Lung (tissue), 12 donors: ENCODE results near the gene FLOT1. TPM values are rescaled to one million over a fixed set of nuclear protein-coding genes. Genes with fewer than 3 reads are reported as not detected.
A peak's percentile ranks its signal among the peaks of the same experiment; 100 is the strongest.
"Not testable (repeated sequence)": the region's sequence is repeated elsewhere in the genome, so short reads cannot be mapped to it uniquely, and the experiment has no call there.

Experiments
- ATAC-seq: fragments of 200-7000 bp; cut with Tn5 transposase; one replicate; pipeline ENCODE4 v1.9.1; 2020; ENCODE audit warnings: moderate number of reproducible peaks; ENCODE audit not compliant: insufficient read depth, low FRiP score
- DNase-seq, 3 donors: peaks; one replicate each; pipeline ENCODE4 v3.0.0-alpha.2; 2013 to 2017
- H3K27ac ChIP-seq, 2 donors: one replicate each; pipeline ENCODE4 v1.5.1; 2013; ENCODE audit warnings: mild to moderate bottlenecking in 2 of 2, moderate library complexity in 2 of 2, control low read depth in 1 of 2, inconsistent platforms in 1 of 2, low read depth in 1 of 2, low read length in 1 of 2
- H3K27me3 ChIP-seq, 3 donors: one replicate each; pipeline ENCODE4 v1.5.1; 2013; ENCODE audit warnings: low read length in 2 of 3; ENCODE audit not compliant: control insufficient read depth in 3 of 3, insufficient read depth in 3 of 3
- H3K36me3 ChIP-seq, 4 donors: one replicate each; pipeline ENCODE4 v1.5.1; 2013; ENCODE audit warnings: low read length in 4 of 4, mild to moderate bottlenecking in 1 of 4, moderate library complexity in 1 of 4; ENCODE audit not compliant: control insufficient read depth in 4 of 4, insufficient read depth in 4 of 4
- H3K4me1 ChIP-seq, 5 donors: one replicate each; pipeline ENCODE4 v1.5.1; 2013; ENCODE audit warnings: low read length in 5 of 5, mild to moderate bottlenecking in 2 of 5, moderate library complexity in 1 of 5; ENCODE audit not compliant: control insufficient read depth in 5 of 5, insufficient read depth in 5 of 5
- H3K4me3 ChIP-seq: one replicate; pipeline ENCODE4 v1.5.1; 2013; ENCODE audit warnings: mild to moderate bottlenecking, control low read depth, moderate library complexity
- H3K9ac ChIP-seq, 2 donors: one replicate each; pipeline ENCODE4 v1.5.1; 2013; ENCODE audit warnings: low read length in 2 of 2, control low read depth in 1 of 2; ENCODE audit not compliant: insufficient read depth in 1 of 2
- H3K9me3 ChIP-seq, 4 donors: one replicate each; pipeline ENCODE4 v1.5.1; 2013; ENCODE audit warnings: low read length in 3 of 4, mild to moderate bottlenecking in 1 of 4, moderate library complexity in 1 of 4; ENCODE audit not compliant: control insufficient read depth in 4 of 4, insufficient read depth in 3 of 4
- CTCF ChIP-seq: IDR thresholded peaks from 2 replicates; pipeline ENCODE4 v1.5.1; 2012; ENCODE audit warnings: mild to moderate bottlenecking; ENCODE audit errors: control extremely low read depth, extremely low read depth
- WGBS, 2 donors: extraction: QIAGEN DNeasy Blood & Tissue Kit; methylation state at CpG; one replicate each; pipeline ENCODE4 v1.1.7; 2013; 5-methylcytosine and 5-hydroxymethylcytosine counted together
- polyA plus RNA-seq, 2 donors: library from polyadenylated mRNA; stranded (reverse); fragments of 200-250 nt; gene quantifications; one replicate each; pipeline ENCODE4 v1.2.1, GENCODE V29; 2013
- total RNA-seq, 2 donors: library from RNA; depleted of rRNA in 1 of 2; stranded (reverse); fragments of >200 nt in 1 of 2; gene quantifications; one replicate each; pipeline ENCODE4 v1.2.1, GENCODE V29; 2014 to 2021
- donor health status: control.
- donor health status: control.
- donor health status: Bipolar disorder and iron deficiency.
- donor health status: healthy.
- donor health status: DM: yes; HTN: yes; CAD: no.

The FLOT1 gene
- total and polyA plus RNA-seq, 4 donors: 88.0 to 474 (median 188) TPM

GRCh38 chr6:30760549-30760948 is 18.1 kb upstream of the FLOT1 start:
- TF ChIP-seq CTCF: no peak
- ATAC-seq: no peak

GRCh38 chr6:30759575-30760239 is 17.2 kb upstream of the FLOT1 start:
- no peak for TF ChIP-seq CTCF
- Histone ChIP-seq H3K27ac (peak overlapping the region; percentile 66 to 81), H3K4me1 (peaks cover 0 to 7% (median 4%) of the 10 kb centered on the region in 5 donors)

More at GRCh38 chr6:30760549-30760948, 18.1 kb upstream of the FLOT1 start:
- no peak overlapping the region for H3K4me3 ChIP-seq
- no peak overlapping the region for H3K27ac ChIP-seq
- H3K27me3 ChIP-seq: no peaks in the 10 kb centered on the region
- no peak for DNase-seq
- no peaks in the 10 kb centered on the region for H3K36me3 ChIP-seq
- H3K9me3 ChIP-seq: no peaks in the 10 kb centered on the region
- H3K4me1 ChIP-seq: peaks cover 0 to 7% (median 4%) of the 10 kb centered on the region in 5 donors
- WGBS, 2 donors: 54 to 70% methylated on average over 8 of the region's 8 CpGs
- no peak overlapping the region for H3K9ac ChIP-seq

GRCh38 chr6:30757261-30757904 is 14.9 kb upstream of the FLOT1 start:
- Histone ChIP-seq H3K4me3 (no peak overlapping the region), H3K27ac (peak overlapping the region in 1 of 2 donors; percentile 63), H3K36me3 (no peaks in the 10 kb centered on the region), H3K9ac (no peak overlapping the region), H3K27me3 (no peaks in the 10 kb centered on the region), H3K9me3 (no peaks in the 10 kb centered on the region), H3K4me1 (peaks cover 0 to 6% (median 1%) of the 10 kb centered on the region in 5 donors)
- WGBS, 2 donors: 92 to 93% methylated on average over 1 of the region's 1 CpG
- no peak for DNase-seq
- ATAC-seq: no peak
- TF ChIP-seq CTCF: no peak

More at GRCh38 chr6:30759575-30760239, 17.2 kb upstream of the FLOT1 start:
- Histone ChIP-seq H3K9me3 (no peaks in the 10 kb centered on the region), H3K36me3 (no peaks in the 10 kb centered on the region), H3K27me3 (no peaks in the 10 kb centered on the region), H3K4me3 (no peak overlapping the region), H3K9ac (no peak overlapping the region)
- WGBS, 2 donors: 88 to 93% methylated on average over 10 of the region's 10 CpGs
- peak in 1 of 3 donors; percentile 32 for DNase-seq
- ATAC-seq: no peak

GRCh38 chr6:30756405-30757003 is 14.0 kb upstream of the FLOT1 start:
- H3K27ac ChIP-seq, H3K9ac ChIP-seq, DNase-seq, H3K9me3 ChIP-seq, H3K27me3 ChIP-seq, H3K36me3 ChIP-seq, H3K4me3 ChIP-seq, ATAC-seq: not testable (repeated sequence)
- peaks cover 0 to 13% (median 4%) of the 10 kb centered on the region in 5 donors for H3K4me1 ChIP-seq
- 91 to 92% methylated on average over 7 of the region's 7 CpGs for WGBS, 2 donors
